CD4-positive, alpha-beta T cell treated with Interleukin-1 beta for 1 hour (primary cell): ENCODE data around the gene ADAM30.

Experiments
- DNase-seq, 2 donors: peaks; one replicate each; pipeline ENCODE4 v3.0.0-alpha.2; 2020 to 2022

ADAM30 gene

DNA sequence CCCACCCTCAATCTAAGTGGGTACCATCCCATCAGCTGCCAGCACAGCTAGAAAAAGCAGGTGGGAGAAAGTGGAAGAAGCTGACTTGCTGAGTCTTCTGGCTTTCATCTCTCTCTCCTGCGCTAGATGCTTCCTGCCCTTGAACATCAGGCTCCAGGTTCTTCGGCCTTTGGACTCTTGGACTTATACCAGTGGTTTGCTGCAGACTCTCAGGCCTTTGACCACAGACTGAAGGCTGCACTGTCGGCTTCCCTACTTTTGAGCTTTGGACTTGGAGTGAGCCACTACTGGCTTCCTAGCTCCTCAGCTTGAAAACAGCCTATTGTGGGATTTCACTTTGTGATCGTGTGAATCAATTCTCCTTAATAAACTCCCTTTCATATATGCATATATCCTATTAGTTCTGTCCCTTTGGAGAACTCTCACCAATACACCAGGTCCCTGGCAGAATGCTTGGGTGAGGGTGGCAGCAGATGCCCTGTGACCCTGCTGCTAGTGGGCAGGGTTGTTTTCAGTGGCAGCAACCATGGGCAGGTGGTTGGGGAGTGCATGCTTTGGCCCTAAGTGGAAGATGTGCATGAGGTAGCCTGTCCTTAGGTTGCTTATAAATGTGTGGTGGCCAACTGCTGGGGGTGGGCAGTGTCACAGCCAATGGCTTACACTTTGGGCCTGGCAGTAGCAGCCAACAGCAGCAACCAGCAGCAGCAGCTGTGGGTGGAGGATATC lies 10.8 kb upstream of the ADAM30 start:
- DNase-seq, result no peak

- DNase-seq, result no peak
Measured at GRCh38 chr1:119903443-119903835, 7.1 kb upstream of the ADAM30 start.

DNA sequence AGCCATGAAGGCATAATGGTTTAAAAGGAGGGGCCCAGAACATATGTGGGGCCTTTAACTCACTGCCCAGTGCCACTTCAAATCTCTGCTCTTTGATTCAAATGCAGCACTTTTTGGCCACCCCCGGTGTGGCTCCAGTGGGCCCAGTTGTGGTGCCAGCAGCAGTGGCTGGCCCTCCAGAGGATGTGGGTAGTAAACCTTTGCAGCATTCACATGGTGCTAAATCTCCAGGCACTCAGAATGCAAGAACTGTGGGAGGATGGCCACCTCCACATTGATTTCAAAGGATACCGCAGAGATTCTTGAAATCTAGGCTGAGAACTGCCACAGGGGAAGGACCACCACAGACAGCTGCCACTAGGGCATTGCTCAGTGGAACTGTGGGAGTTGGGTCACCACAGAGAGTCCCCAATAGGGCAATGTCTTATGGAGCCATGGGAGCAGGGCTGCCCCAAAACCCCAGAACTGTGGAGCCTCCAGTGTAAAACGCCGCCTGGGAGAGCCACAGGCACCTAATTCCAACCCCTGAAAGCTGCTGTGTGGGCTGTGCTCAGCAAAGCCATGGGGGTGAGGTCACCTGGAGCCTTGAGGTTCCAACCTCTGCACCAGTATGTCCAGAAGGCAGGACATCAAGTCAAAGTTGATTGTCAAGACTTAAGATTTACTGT lies 6.6 kb upstream of the ADAM30 start:
- no peak for DNase-seq

GRCh38 chr1:119898981-119899720 lies 2.8 kb upstream of the ADAM30 start:
- no peak for DNase-seq

DNA sequence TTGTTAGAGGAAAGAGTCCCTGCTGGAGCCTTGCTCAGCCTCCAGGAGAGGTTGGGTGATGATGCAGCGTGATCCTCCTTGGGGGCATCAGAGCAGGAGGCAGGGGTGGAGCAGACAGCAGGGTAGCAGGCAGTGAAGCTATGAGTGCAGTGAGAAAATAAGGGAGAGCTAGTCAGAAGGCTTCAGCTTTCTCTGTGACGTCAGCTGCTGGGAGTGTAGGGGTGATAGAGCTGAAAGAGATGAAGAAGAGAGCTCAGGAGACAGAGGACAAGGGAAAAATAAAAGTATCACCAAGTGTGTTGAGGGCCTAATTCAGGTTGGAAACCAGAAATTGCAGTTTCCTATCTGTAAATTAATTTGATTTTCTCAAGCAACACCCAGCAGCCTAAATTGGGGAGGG lies 2.2 kb upstream of the ADAM30 start:
- DNase-seq, result no peak

DNA sequence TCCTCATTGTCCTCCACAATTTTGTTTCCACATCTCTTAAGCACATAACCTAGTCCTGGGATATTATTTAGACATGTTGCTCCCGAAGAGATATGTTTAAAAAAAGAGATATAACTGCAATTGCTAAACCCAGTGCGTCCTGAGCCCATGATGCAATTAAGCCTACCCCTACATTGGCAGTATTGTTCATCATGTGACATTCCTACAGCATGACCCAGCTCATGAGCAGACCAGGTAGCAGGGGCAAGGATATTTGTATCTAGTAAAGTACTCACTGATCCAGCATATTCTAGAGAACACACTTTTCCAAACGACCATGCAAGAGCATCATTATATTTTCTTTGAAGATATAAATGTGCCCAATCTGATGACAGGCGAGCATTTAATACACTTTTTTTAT lies 1.2 kb downstream of the ADAM30 start:
- no peak for DNase-seq

GRCh38 chr1:119893827-119894700 lies 2.3 kb downstream of the ADAM30 start:
- no peak for DNase-seq

DNA sequence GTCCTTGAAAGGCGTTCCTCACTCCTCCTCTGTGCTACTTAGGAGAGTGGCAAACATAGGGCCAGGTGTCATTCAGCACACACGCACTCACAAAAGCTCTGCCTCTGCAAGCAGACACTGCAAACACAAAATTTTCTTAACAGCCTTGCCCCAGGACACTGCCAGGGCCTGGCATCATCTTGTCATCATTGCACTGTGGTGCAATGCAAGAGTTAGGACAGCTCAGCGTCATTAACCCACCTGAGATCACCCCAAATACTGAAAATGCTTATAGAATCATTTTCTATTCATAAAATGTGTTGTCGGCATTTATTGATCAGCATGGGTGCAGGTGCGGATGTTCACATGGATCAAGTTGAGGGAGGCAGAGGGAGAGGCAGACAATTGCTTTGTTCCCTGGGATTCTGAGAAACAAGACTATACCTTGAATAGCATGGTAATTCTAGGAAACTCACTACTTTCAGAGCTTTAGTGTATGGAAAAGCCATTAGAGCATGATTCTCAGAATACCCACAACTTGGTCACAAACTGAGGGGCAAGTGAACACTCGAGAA lies 3.0 kb downstream of the ADAM30 start:
- DNase-seq, result no peak

- DNase-seq, result no peak
Measured at GRCh38 chr1:119891386-119891785, 4.9 kb downstream of the ADAM30 start.

DNA sequence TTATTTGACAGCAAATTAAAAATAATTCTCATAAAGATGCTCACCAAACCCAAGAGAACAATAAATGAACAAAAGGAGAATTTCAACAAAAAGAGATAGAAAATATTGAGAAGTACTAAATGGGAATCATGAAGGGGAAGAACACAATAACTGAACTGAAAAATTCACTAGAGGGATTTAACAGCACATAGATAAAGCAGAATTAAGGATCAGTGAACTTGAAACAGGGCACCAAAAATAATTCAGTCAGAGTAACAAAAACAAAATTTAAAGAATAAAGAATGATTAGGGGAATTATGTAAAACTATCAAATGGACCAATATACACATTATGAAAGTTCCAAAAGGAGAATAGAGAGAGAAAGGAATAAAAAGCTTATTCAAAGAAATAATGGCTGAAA lies 7.8 kb downstream of the ADAM30 start:
- DNase-seq, result no peak

DNA sequence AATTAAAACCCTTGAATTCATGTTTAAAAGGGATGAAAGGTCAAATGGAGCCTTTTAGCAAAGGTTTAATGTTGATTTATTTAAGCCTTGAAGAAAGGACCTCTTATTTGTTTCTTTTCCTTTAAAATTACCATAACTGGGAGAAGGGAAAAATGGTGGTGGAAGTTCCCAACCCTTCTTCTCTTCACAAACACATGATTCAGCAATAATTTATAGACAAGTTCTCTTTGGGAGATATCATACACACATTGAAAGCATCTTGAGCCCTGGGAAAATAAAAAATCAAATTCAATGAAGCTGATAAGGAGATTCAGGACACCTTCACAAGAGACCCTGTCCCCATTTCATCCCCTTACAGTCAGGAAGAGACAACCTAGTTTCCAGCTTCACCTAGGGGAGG lies 8.9 kb downstream of the ADAM30 start:
- DNase-seq, result no peak

DNA sequence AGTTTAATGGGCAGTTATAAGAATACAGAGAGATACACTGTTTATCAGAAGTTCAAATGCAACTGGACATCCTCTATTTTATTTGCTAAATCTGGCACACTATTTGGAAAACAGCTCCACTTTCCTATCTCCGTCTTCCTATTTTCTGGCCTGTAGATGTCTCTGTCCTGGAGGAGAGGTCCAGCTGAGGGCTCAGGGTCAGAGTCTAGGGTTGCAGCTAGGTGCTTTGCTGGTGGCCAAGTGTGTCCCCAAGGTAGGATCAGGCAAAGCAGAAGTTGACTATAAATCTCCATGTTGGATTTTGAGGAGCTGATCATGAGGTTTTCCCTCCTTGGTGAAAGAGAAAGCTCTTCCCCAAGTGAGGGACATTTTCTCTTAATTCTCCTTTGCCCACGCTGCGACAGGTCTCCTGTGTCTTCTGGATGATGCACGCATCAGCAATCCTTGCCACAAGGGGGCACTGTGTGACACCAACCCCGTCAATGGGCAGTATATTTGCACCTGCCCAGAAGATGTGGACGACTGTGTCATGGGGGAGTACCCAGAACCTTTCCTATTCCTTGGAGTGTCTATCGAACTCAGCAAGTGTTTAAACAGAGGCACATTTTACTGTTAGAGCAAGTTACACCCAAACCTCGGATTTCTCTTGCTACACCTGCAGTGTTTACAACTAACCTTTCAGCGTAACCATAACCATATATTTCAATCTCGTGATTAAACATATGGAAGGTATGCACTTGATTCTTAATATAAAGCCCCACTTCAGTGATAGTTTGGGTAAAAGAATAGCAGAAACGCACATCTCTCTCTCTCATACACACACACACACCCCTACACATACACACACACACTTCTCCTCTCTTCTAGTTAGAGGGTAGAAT lies 10.2 kb downstream of the ADAM30 start:
- DNase-seq, result peak; percentile 26 to 49

GRCh38 chr1:119884711-119885110 lies 11.6 kb downstream of the ADAM30 start:
- DNase-seq, result no peak

- no peak for DNase-seq
Measured at GRCh38 chr1:119883826-119884225, 12.5 kb downstream of the ADAM30 start.

DNA sequence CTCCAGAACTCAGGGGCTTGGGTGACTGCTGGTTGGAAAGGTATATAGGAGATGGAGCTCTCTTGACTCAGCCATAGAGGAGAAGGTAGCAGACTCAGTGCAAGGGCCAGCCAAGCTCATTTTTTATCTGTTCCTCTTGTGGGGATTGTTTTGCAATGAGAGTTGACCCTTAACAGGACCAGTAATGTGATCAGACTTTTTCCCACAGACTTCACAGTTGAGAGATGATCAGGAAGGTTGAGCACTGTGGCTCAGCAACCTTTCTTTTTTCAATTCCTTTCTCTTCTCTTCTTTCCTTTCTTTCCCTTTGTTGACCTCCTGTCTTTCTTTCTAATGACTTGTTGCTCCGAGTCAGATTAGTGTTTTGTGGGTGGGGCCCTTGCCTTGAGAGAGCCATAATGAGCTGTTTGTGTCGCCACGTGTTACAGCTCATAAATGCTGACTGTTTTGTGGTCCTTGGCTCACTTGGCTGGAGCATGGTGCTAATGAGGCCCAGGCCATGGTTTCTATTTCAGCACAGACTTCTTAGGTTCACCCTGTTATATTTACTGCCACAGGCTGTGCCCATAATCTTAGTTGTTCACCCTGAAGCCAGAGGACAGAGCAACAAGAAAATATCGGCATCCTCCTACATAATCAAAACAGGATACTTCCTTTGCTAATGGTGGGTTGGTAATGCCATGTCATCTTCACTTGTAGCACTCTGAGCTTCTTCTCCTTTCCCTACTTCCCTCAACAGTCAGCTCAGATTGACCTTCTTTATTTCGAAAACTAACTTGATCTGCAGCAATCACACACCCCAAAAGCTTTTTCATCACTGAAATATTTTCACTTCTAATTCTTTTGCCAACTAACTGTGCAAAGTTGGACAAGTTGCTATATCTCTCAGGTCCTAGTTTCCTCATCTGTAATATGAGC lies 13.9 kb downstream of the ADAM30 start:
- DNase-seq, result no peak

DNA sequence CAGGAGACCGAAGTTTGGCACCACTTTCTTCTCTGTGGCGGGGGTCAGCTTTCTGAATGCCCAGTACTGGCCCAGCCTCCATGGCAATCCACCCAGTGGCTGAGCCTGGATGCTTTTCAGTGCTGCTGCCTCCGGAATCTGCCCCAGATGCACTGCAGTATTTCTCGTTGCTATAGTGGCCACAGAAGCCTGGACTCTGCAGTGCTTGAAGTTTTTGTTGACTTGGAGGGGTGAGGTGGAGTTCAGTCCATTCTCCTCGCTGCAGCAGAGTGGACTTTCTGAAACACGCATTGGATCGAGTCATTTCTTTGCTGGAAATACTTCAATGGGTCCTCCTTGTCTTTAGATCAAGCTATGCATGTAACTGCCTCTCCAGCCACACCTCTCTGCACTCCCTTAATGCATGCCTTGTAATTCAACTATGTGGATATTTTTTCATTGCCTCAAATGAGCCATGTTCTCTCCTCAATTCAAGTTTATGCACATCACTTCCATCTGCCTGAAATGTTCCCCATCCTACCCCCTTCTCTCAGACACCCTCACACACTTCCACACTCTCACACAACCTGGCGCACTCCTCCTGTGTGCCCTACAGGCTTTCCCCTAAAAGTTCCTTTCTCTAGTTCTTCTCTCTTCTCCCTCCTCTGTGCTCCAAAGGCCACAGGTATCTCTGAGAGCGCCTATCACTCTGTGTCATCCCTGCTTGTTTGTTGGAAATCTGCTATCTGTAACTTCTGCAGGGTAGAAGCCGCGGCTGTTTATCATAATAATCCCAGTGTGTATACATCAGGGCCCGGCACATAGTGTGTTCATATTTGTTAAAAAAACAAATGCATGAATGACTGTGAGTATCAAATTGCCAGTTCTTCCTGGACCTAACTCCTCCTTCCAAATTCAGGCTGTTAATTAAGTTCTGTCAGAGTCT lies 16.5 kb downstream of the ADAM30 start:
- DNase-seq, result no peak

- DNase-seq, result no peak
Measured at GRCh38 chr1:119878171-119878570, 18.1 kb downstream of the ADAM30 start.

GRCh38 chr1:119874186-119874585 lies 22.1 kb downstream of the ADAM30 start:
- DNase-seq, result no peak
